Measurements from ENCODE around the gene CEBPE.

CEBPE gene

DNA sequence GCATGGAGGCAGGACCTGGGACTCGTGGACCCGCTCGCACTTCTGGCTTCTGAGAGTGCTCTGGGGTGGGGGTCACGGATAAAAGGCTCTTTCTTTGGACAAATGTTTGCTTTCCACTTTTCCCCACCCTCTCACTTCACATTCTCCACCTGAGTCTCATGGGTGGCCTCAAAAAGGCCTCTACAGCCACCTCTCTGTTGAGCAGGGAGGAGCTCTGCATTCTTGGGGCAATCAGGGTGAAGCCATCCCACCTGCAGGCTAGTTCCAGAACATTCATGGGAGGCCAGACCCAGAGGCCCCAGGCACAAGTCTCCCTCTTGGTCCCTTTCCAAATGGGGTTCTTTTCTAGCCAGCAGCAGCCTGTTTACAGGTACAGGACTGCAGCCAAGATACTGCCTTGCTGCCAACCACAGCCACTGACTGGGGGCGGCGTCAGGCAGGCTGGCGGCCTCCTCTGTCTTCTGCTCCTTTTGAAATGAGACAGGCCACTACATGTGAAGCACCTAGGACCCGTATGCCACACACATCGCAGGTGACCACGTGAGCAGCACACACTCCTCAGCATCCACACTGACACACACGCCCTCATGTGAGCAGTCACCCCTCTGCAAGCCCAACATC is 18.2 kb upstream of the CEBPE start:
- no peak for DNase-seq (ENCODE audit: low spot score)

DNA sequence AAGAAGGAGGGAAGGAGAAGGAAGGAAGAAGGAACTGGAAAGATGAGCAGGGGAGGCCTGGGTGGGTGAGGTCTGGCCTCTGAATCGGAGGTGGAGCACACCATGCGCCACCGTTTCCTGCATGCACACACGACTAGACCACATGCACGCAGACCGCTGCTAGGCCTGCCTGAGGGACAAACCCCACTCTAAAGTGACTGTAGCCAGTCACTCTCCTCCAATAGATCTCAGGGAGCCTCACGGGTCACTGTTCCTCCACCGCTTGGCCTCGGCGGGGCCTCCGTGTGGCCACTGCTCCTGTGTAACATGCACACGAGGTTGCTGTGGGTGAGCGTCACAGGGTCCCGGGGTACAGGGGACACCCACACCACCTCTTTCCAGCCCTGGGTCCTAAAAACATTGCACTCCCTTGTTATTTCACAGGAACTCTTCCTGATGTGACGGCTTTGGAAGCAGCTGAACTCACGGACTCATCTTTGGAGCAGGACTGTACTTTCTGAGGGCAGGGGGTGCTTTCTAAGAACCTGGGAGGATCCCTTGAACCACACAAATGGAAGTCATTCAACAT is 17.6 kb upstream of the CEBPE start:
- H3K27ac Mint-ChIP-seq, result no peak overlapping the region
- no peaks in the 10 kb centered on the region for H3K36me3 Mint-ChIP-seq (ENCODE audit: low read depth)
- H3K4me3 Mint-ChIP-seq, result no peak overlapping the region
- H3K27me3 Mint-ChIP-seq (ENCODE audit: low read depth), result no peaks in the 10 kb centered on the region
- no peaks in the 10 kb centered on the region for H3K4me1 Mint-ChIP-seq (ENCODE audit: low read depth)
- DNase-seq (ENCODE audit: low spot score), result no peak
- no peaks in the 10 kb centered on the region for H3K9me3 Mint-ChIP-seq

More for the DNA sequence above, 18.2 kb upstream of the CEBPE start:
- Mint-ChIP-seq H3K27ac (no peak overlapping the region), H3K9me3 (no peaks in the 10 kb centered on the region), H3K4me1 (ENCODE audit: low read depth) (no peaks in the 10 kb centered on the region), H3K27me3 (ENCODE audit: low read depth) (no peaks in the 10 kb centered on the region), H3K36me3 (ENCODE audit: low read depth) (no peaks in the 10 kb centered on the region), H3K4me3 (no peak overlapping the region)

DNA sequence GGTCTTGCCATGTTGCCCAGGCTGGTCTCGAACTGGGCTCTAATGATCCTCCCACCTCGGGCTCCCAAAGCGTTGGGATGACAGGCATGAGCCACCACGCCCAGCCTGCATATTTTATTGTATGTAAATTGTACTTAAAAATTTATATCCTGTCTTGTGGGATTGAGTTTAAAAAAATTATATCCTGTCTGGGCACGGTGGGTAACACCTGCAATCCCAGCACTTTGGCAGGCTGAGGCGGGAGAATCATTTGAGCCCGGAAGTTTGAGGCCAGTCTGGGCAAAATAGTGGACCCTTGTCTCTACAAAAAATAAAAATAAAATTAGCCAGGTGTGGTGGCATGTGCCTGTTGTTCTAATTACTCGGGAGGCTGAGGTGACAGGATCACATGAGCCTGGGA is 13.9 kb upstream of the CEBPE start:
- Mint-ChIP-seq H3K9me3 (no peaks in the 10 kb centered on the region), H3K36me3 (ENCODE audit: low read depth) (no peaks in the 10 kb centered on the region), H3K4me3 (no peak overlapping the region), H3K27me3 (ENCODE audit: low read depth) (peaks cover 9% of the 10 kb centered on the region), H3K27ac (no peak overlapping the region), H3K4me1 (ENCODE audit: low read depth) (peaks cover 8% of the 10 kb centered on the region)
- DNase-seq (ENCODE audit: low spot score), result no peak

DNA sequence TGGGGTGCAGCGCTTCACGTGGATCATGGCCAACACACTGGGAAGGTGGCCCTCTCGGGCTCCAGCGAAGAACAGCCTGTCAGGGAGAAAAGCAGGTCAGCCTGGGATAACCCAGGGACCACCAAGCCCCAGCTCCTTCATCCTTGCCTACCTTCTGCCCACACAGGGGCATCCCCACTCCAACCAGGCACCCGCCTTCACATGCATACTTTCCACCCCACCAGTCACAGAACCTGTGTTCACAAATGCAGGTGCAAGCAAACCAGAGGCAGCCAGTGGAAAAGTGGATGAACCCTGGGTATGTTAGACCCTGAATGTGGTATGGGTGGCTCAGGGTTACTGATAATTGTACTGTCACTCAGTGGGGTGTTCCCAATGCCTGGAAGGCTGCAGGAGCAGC is 12.4 kb upstream of the CEBPE start:
- peaks cover 9% of the 10 kb centered on the region for H3K27me3 Mint-ChIP-seq (ENCODE audit: low read depth)
- no peak for DNase-seq (ENCODE audit: low spot score)
- H3K4me3 Mint-ChIP-seq, result no peak overlapping the region
- H3K9me3 Mint-ChIP-seq, result no peaks in the 10 kb centered on the region
- no peak overlapping the region for H3K27ac Mint-ChIP-seq
- H3K36me3 Mint-ChIP-seq (ENCODE audit: low read depth), result no peaks in the 10 kb centered on the region
- peaks cover 9% of the 10 kb centered on the region for H3K4me1 Mint-ChIP-seq (ENCODE audit: low read depth)

DNA sequence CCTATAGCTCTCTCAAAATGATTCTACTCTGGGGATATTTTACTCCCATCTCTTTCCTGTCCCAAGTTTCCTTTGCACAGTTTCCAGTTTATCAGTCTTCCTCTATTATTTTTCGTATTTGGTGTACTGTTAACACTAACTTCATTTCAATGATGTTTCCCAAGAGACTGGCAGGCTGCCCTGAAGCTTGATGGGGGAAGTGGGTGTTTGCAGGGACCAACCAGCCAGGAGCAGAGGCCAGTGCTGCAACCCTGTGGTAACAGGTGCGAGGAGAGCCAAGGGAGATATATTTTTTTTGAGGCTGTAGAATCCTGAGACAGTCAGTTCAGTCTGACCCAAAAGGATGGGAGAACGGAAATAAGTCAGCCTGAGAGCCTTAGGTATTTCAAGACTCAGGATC is 11.8 kb upstream of the CEBPE start:
- no peaks in the 10 kb centered on the region for H3K36me3 Mint-ChIP-seq (ENCODE audit: low read depth)
- DNase-seq (ENCODE audit: low spot score), result no peak
- H3K27me3 Mint-ChIP-seq (ENCODE audit: low read depth), result peaks cover 9% of the 10 kb centered on the region
- no peaks in the 10 kb centered on the region for H3K9me3 Mint-ChIP-seq
- H3K4me1 Mint-ChIP-seq (ENCODE audit: low read depth), result peaks cover 9% of the 10 kb centered on the region
- no peak overlapping the region for H3K27ac Mint-ChIP-seq
- no peak overlapping the region for H3K4me3 Mint-ChIP-seq

DNA sequence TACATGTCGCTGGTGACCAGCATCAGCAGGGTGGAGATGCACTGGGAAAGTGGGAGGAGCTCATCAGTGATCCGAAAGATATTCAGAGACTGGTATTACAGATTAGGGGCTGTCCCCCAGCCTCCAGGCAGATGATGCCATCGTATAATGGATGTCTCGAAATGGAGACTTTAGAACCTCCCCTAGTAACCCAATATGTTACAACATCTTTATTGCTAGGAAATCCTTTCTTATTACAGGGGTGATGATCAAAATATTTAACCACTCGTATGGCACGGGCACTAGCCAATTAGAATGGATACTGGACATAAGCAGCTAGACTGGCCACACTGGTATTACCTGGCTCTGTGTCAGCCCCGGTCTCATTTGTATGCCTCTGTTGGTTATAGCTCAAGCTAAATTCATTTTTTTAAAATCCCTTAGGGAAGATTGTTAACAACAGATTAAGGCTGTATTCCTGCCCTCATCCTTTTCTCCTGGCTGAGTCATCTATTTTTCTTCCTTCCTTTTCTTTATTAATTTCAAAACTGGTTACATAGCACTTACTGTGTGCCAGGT is 10.8 kb upstream of the CEBPE start:
- Mint-ChIP-seq H3K27ac (no peak overlapping the region), H3K9me3 (no peaks in the 10 kb centered on the region), H3K36me3 (ENCODE audit: low read depth) (no peaks in the 10 kb centered on the region), H3K27me3 (ENCODE audit: low read depth) (peaks cover 9% of the 10 kb centered on the region), H3K4me1 (ENCODE audit: low read depth) (peaks cover 9% of the 10 kb centered on the region), H3K4me3 (no peak overlapping the region)
- DNase-seq (ENCODE audit: low spot score), result no peak

DNA sequence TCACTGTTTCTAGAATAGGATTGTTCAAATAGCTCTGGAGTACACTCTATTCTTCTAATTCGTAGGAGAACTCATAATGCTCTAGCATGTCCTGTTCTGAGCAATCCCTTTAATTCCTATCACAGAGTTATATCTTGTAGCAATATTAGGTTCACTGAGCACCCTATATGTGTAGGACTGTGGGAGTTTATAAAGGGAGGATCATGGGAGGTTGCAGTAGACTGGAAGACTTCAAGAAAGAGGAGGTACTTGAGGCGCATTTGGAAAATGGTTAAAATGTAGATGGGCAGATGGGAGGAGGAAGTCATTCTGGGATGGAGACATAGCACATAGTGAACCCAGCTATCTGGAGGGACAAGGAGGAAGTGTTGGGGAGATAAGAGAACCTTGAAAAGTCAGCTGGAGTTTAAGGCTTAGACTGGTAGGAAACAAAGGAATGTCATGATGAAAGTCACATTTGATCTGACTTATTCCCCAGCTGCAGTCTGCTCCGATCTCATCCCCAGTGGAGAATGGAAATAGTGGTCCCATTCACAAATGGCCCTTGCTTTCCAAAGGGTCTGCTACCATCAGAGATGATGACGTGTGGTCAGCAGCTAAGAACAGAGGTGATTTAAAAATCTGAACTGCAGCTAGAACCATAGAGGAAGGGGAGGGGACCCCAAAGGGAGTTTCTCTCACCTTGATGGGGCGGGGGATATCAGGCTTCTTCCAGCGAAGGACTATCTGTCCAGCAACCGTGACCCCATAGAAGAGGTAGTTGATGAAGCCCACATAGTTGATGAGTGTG is 10.1 kb upstream of the CEBPE start:
- Mint-ChIP-seq H3K27ac (no peak overlapping the region), H3K4me3 (no peak overlapping the region), H3K9me3 (no peaks in the 10 kb centered on the region), H3K36me3 (ENCODE audit: low read depth) (no peaks in the 10 kb centered on the region), H3K4me1 (ENCODE audit: low read depth) (peaks cover 9% of the 10 kb centered on the region), H3K27me3 (ENCODE audit: low read depth) (peaks cover 9% of the 10 kb centered on the region)
- DNase-seq (ENCODE audit: low spot score), result no peak

DNA sequence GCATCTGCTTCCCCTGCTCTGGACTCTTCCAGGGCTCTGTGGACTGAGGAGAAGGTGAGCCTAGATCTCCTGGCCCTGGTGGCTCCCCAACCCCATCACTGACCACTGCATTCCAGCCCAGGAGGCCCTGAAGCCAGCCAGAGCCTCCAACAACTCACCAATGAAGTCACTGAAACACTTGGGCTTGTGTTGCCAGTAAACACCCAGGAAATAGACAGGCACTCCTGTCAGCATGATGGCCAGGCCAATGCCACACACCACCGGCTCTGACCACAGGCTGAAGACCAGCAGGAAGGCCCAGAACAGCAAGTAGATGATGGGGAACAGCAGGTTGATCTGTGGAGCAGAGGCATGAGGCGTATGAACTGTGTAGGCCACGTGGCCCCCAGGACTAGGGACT is 8.8 kb upstream of the CEBPE start:
- peaks cover 9% of the 10 kb centered on the region for H3K27me3 Mint-ChIP-seq (ENCODE audit: low read depth)
- no peaks in the 10 kb centered on the region for H3K36me3 Mint-ChIP-seq (ENCODE audit: low read depth)
- H3K27ac Mint-ChIP-seq, result peak overlapping the region; percentile 13
- H3K4me1 Mint-ChIP-seq (ENCODE audit: low read depth), result peaks cover 9% of the 10 kb centered on the region
- no peak overlapping the region for H3K4me3 Mint-ChIP-seq
- H3K9me3 Mint-ChIP-seq, result no peaks in the 10 kb centered on the region
- DNase-seq (ENCODE audit: low spot score), result no peak

DNA sequence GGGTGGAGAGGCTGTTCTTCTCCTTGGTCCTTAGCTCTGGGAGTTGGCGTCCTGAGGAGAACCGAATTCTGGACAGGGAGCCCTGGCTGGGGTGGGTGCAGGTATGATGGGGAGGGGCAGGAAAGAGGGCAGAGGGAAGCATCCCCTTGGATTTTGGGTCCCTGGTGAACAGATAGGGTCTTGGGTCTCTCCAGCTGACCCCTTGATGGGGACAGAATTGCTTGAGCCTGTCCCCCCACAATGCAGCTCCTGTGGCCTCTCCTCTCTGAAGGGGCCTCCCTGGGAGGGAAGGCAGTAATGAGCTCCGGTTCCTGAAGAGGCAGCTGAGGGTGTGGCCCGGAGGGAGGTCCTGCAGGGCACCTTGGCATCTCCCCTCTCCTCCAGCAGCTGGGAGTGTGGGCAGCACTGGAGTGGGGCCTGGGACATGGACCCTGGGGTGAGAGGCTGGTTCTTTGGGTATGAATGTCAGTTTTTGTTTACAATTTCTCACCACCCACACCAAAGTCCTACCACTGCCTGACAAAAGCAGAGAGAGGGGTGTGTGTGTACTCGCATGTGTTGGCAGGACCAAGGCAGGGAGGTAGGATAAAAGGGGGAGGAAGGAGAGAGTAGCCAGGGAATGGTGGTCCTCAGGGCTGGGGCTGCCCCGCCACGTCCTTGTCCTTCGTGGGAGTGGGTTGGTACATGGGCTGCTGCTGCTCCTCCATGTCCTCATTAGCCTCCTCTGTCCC is 7.7 kb upstream of the CEBPE start:
- no peak overlapping the region for H3K4me3 Mint-ChIP-seq
- H3K4me1 Mint-ChIP-seq (ENCODE audit: low read depth), result peaks cover 9% of the 10 kb centered on the region
- no peaks in the 10 kb centered on the region for H3K36me3 Mint-ChIP-seq (ENCODE audit: low read depth)
- H3K9me3 Mint-ChIP-seq, result no peaks in the 10 kb centered on the region
- H3K27ac Mint-ChIP-seq, result no peak overlapping the region
- DNase-seq (ENCODE audit: low spot score), result no peak
- peaks cover 9% of the 10 kb centered on the region for H3K27me3 Mint-ChIP-seq (ENCODE audit: low read depth)

DNA sequence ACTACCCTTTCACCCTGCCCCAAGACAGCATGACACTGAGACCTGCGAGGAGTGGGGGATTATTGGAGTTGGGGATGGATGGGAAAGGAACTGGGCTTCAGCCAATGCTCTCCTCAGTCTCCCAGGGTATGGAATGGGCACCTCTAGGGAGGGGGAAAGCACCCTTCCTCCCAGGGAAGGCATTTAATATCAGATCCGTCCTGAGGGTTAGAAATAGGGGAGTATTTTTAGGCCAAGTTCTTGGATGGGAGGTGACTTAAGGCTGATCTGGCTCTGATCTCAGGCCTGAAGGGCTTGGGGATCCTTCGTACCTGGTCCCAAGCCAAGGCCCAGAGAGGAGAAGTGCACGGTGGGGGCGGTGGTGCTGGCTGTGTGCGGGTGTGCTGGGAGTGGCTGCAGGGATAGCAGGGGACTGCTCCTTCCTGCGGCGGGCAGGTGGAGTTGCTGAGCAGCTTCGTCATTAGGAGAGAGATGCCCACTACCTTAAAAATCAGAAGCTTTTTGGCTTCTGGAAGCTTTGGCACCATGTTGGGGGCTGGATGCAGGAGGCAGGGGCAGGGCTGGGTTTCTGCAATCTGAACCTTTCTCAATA is 7.0 kb upstream of the CEBPE start:
- no peak overlapping the region for H3K4me3 Mint-ChIP-seq
- H3K9me3 Mint-ChIP-seq, result no peaks in the 10 kb centered on the region
- H3K27me3 Mint-ChIP-seq (ENCODE audit: low read depth), result peaks cover 9% of the 10 kb centered on the region
- peaks cover 14% of the 10 kb centered on the region for H3K4me1 Mint-ChIP-seq (ENCODE audit: low read depth)
- no peaks in the 10 kb centered on the region for H3K36me3 Mint-ChIP-seq (ENCODE audit: low read depth)
- H3K27ac Mint-ChIP-seq, result no peak overlapping the region
- no peak for DNase-seq (ENCODE audit: low spot score)

DNA sequence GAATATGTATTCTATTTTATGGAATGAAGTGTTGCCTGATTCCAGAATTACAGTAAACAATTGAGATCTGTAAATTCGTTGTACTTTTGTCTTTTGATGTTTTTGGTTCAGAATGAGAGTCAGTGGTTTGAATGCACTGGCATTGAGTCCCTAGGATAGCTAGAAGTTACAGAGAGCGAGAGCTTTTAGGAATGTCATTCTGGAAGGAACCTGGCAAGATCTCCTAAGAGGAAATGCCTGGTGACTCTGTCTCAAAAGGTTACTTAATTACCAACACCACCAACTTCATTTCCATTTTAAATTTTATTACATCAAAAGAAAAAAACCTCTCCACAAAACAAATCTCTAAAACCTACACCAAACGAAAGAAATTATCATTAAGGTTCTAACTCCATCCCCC is 6.0 kb upstream of the CEBPE start:
- Mint-ChIP-seq H3K27ac (no peak overlapping the region), H3K36me3 (ENCODE audit: low read depth) (no peaks in the 10 kb centered on the region), H3K4me1 (ENCODE audit: low read depth) (peaks cover 24% of the 10 kb centered on the region), H3K27me3 (ENCODE audit: low read depth) (peaks cover 6% of the 10 kb centered on the region), H3K4me3 (no peak overlapping the region), H3K9me3 (no peaks in the 10 kb centered on the region)
- DNase-seq (ENCODE audit: low spot score), result no peak

DNA sequence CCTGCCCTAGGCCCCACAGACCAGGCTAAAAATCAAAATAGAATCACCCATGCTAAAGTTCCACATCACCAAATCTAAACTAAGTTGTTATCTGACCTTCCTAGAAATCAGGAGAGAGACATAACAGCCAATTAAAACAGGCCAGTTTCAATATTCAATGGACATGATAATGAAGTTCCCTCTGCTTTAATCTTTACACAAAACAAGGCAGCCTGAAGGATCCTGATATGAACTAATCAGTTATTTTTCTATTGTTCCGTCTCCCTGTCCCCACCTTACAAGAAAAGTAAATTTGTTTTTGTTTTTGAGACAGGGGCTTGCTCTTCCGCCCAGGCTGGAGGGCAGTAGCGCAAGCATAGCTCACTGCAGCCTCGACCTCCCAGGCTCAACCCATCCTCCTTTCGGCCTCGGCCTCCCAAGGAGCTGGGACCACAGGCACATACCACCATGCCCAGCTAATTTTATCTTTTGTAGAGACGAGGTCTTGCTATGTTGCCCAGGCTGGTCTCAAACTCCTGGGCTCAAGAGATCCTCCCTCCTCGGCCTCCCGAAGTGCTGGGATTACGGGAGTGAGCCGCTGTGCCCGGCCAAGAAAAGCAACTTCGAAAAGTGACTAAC is 5.4 kb upstream of the CEBPE start:
- DNase-seq (ENCODE audit: low spot score), result no peak
- Mint-ChIP-seq H3K4me3 (no peak overlapping the region), H3K27me3 (ENCODE audit: low read depth) (peaks cover 6% of the 10 kb centered on the region), H3K9me3 (no peaks in the 10 kb centered on the region), H3K27ac (no peak overlapping the region), H3K36me3 (ENCODE audit: low read depth) (no peaks in the 10 kb centered on the region), H3K4me1 (ENCODE audit: low read depth) (peaks cover 28% of the 10 kb centered on the region)

DNA sequence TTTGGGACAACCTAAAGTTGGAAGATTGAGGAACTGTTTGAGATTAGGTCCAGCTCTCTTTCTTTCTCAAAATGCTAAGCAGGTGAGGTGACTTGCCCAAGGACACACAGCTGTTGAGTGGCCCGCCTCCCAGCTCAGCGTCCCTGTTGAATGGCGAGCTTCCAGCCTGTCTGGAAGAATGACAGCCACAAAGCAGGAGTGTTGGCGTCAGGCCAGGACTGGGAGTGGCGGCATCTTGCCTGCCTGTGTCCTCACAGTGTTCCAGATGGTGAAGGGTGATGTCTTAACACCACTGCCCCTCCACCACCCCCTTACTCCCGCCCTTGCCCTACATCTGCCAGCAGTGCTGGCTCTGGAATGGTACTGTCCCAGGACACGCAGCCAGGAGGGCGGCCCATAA is 4.4 kb upstream of the CEBPE start:
- no peaks in the 10 kb centered on the region for H3K27me3 Mint-ChIP-seq (ENCODE audit: low read depth)
- no peak overlapping the region for H3K4me3 Mint-ChIP-seq
- no peak for DNase-seq (ENCODE audit: low spot score)
- H3K36me3 Mint-ChIP-seq (ENCODE audit: low read depth), result no peaks in the 10 kb centered on the region
- no peak overlapping the region for H3K27ac Mint-ChIP-seq
- H3K9me3 Mint-ChIP-seq, result no peaks in the 10 kb centered on the region
- H3K4me1 Mint-ChIP-seq (ENCODE audit: low read depth), result peaks cover 29% of the 10 kb centered on the region
